ENCODE results near the gene STARD13.

DNA sequence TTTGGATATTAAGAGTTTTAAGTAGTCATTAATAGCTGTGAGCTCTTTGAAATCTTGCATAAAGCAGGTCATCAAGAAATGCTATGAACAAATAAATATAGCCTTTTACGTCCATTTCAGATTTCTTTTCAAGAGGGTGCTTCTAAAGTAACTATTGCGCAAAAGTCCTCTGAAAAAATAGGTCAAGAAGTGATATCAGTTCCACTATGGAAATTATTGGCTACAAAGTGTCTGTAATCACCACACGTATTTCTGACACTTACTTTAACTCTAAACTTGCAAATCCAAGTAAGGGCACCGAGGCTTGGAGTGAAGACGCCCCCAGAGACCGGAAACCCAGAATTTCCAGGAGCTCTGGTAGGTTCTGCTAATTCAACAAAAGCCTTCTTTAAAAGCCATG lies 44.9 kb upstream of the STARD13 start:
- no peak for TF ChIP-seq POLR2AphosphoS5 (IDR thresholded peaks at IDR 0.05)
- TF ChIP-seq, protein P1, sequence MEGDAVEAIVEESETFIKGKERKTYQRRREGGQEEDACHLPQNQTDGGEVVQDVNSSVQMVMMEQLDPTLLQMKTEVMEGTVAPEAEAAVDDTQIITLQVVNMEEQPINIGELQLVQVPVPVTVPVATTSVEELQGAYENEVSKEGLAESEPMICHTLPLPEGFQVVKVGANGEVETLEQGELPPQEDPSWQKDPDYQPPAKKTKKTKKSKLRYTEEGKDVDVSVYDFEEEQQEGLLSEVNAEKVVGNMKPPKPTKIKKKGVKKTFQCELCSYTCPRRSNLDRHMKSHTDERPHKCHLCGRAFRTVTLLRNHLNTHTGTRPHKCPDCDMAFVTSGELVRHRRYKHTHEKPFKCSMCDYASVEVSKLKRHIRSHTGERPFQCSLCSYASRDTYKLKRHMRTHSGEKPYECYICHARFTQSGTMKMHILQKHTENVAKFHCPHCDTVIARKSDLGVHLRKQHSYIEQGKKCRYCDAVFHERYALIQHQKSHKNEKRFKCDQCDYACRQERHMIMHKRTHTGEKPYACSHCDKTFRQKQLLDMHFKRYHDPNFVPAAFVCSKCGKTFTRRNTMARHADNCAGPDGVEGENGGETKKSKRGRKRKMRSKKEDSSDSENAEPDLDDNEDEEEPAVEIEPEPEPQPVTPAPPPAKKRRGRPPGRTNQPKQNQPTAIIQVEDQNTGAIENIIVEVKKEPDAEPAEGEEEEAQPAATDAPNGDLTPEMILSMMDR (IDR thresholded peaks at IDR 0.05) = no peak
